H1 (cell line): Measurements from ENCODE around the gene LMX1A. TPM values are rescaled to one million over a fixed set of nuclear protein-coding genes. Genes with fewer than 3 reads are reported as not detected.

Experiments used
- CBX8 ChIP-seq: fragments of 300-800, 300-1000 bp; sonication (generic); IDR thresholded peaks from 2 replicates; pipeline ENCODE4 v1.7.1; 2016; ENCODE audit warnings: low read depth, low read length, borderline replicate concordance
- SP1 ChIP-seq: IDR thresholded peaks from 2 replicates; pipeline ENCODE4 v1.6.1; 2011; ENCODE audit warnings: low read depth, low read length
- polyA plus RNA-seq, 7 experiments: library from polyadenylated mRNA; depleted of rRNA in 3 of 7; stranded (reverse) in 5 of 7; unstranded in 2 of 7; fragments of >200 nt in 5 of 7; fragments of 200-250 nt in 2 of 7; gene quantifications; 1 replicate in 5 of 7; 2 replicates in 1 of 7; 4 replicates in 1 of 7; pipeline versions ENCODE4 v1.2.1 to v1.2.3, GENCODE V29; 2011 to 2013; ENCODE audit warnings: missing spikeins in 2 of 7, mixed read lengths in 2 of 7
- total RNA-seq: library from RNA; stranded (reverse); fragmentation: NEBNext Ultra II Directional; extraction: Animal tissue kit (Norgen Biotek cat#: 25700); gene quantifications from 2 replicates; pipeline ENCODE4 v1.2.1, GENCODE V29; 2021

Gene LMX1A
- total and polyA plus RNA-seq, 2 of the 8 experiments (the other 6 are each of a cell fraction or from before 2014, with no cell fraction given) = not detected

GRCh38 chr1:165187031-165188009 lies 169.2 kb downstream of the LMX1A start (continued):
- TF ChIP-seq CBX8 (no peak), SP1 (no peak)
